Left cardiac atrium (tissue), 4 donors: ENCODE measurements around the gene NUCKS1. TPM values are rescaled to one million over a fixed set of nuclear protein-coding genes. Genes with fewer than 3 reads are reported as not detected.

Experiments
- ATAC-seq, 2 donors: fragments of 200-7000 bp; cut with Tn5 transposase; one replicate each; pipeline ENCODE4 v1.9.1; 2020; ENCODE audit warnings: mild to moderate bottlenecking in 2 of 2, moderate library complexity in 2 of 2
- DNase-seq: peaks from one replicate; pipeline ENCODE4 v3.0.0-alpha.2; 2020
- intact Hi-C, 2 donors: fragments of 100-400 bp; cut with DNase I; formaldehyde crosslinking; loops; one replicate each; pipeline versions ENCODE4 v1.14.1 to v1.15.1; 2022 to 2023
- total RNA-seq, 2 donors: library from RNA; stranded (reverse); fragmentation: NEBNext Ultra II Directional; extraction: Animal tissue kit (Norgen Biotek cat#: 25700); gene quantifications; one replicate each; pipeline ENCODE4 v1.2.1, GENCODE V29; 2021
- donor health status: DM: no; HTN: yes; CAD: no.
- donor health status: DM: no; HTN: yes; CAD: no; lungs with severe emphysema.
- donor health status: DM: yes; HTN: yes; CAD: no.
- donor health status: Dilated cardiomyopathy.

NUCKS1 gene
- total RNA-seq, 2 donors from 2014 or later: 162 to 221 TPM

GRCh38 chr1:205775015-205775716 lies 25.2 kb upstream of the NUCKS1 start, which contains the start of gene RAB29:
Gene RAB29 (minus strand): TSS chr1:205775482. CDS start chr1:205774956, 526 bp downstream.
- DNase-seq (peak; percentile 86), ATAC-seq (peak; percentile 96 to 97)
- intact Hi-C loops: no loop called here

GRCh38 chr1:205774198-205775014 lies 24.4 kb upstream of the NUCKS1 start:
- ATAC-seq (peak; percentile 30 to 65), DNase-seq (no peak)
- intact Hi-C loops: no loop called here

- DNase-seq: no peak
- ATAC-seq: no peak
- intact Hi-C loops: no loop called here
Measured at GRCh38 chr1:205772607-205773032, 22.6 kb upstream of the NUCKS1 start.

GRCh38 chr1:205770618-205771017 lies 20.6 kb upstream of the NUCKS1 start:
- no peak for ATAC-seq
- DNase-seq: no peak
- intact Hi-C loops: no loop called here

- no peak for DNase-seq
- intact Hi-C loops: no loop called here
- ATAC-seq: no peak
Measured at GRCh38 chr1:205769641-205770365, 19.8 kb upstream of the NUCKS1 start.

- intact Hi-C loops: no loop called here
- ATAC-seq (no peak), DNase-seq (no peak)
Measured at GRCh38 chr1:205767248-205767647, 17.3 kb upstream of the NUCKS1 start.

GRCh38 chr1:205766570-205766969 lies 16.6 kb upstream of the NUCKS1 start:
- no peak for ATAC-seq
- intact Hi-C loops: no loop called here
- no peak for DNase-seq

- intact Hi-C loops: no loop called here
- no peak for DNase-seq
- no peak for ATAC-seq
Measured at GRCh38 chr1:205766038-205766437, 16.1 kb upstream of the NUCKS1 start.

- intact Hi-C loops: no loop called here
Measured at GRCh38 chr1:205764578-205764977, 14.6 kb upstream of the NUCKS1 start.

GRCh38 chr1:205763980-205764379 lies 14.0 kb upstream of the NUCKS1 start:
- ATAC-seq: no peak
- DNase-seq: no peak
- intact Hi-C loops: no loop called here

More at GRCh38 chr1:205764578-205764977, 14.6 kb upstream of the NUCKS1 start:
- no peak for DNase-seq
- no peak for ATAC-seq

GRCh38 chr1:205760606-205761005 lies 10.6 kb upstream of the NUCKS1 start:
- intact Hi-C loops: no loop called here
- DNase-seq: no peak
- ATAC-seq: no peak

- intact Hi-C loops: no loop called here
- DNase-seq (no peak), ATAC-seq (no peak)
Measured at GRCh38 chr1:205756552-205756951, 6.6 kb upstream of the NUCKS1 start.

- ATAC-seq (no peak), DNase-seq (no peak)
- intact Hi-C loops: no loop called here
Measured at GRCh38 chr1:205754857-205755256, 4.9 kb upstream of the NUCKS1 start.

GRCh38 chr1:205751036-205751651 lies 1.2 kb upstream of the NUCKS1 start:
- intact Hi-C loops: loop anchor here in 1 of 2 donors (2.0 kb wide), 1 partner anchor 62 kb away; the partner anchor contains the start of gene SLC41A1
- DNase-seq (no peak), ATAC-seq (no peak)

- intact Hi-C loops: loop anchor here in 1 of 2 donors (2.0 kb wide), 1 partner anchor 63 kb away; the partner anchor contains the start of gene SLC41A1
- DNase-seq (peak; percentile 96), ATAC-seq (peak; percentile 92 to 94)
Measured at GRCh38 chr1:205749234-205750137, 496 bp downstream of the NUCKS1 start.

- DNase-seq: no peak
- intact Hi-C loops: no loop called here
- peak; percentile 42 to 45 for ATAC-seq
Measured at GRCh38 chr1:205748403-205749233, 1.4 kb downstream of the NUCKS1 start.

GRCh38 chr1:205746757-205747412 lies 3.1 kb downstream of the NUCKS1 start:
- intact Hi-C loops: no loop called here
- DNase-seq (no peak), ATAC-seq (no peak)
